Right atrium auricular region (tissue), 2 donors: Measurements from ENCODE around the gene ZNF774. TPM values are rescaled to one million over a fixed set of nuclear protein-coding genes. Genes with fewer than 3 reads are reported as not detected.

Experiments
- DNase-seq: peaks from one replicate; pipeline ENCODE4 v3.0.0-alpha.2; 2019; ENCODE audit warnings: low spot score
- H3K27ac ChIP-seq, 2 donors: fragments of 200-600 bp; sonication (generic); 1 replicate in 1 of 2; 2 replicates in 1 of 2; pipeline ENCODE4 v1.5.1; 2016 to 2019
- H3K27me3 ChIP-seq, 2 donors: fragments of 200-600 bp; sonication (generic); one replicate each; pipeline versions ENCODE4 v1.5.1 to v1.6.0; 2017 to 2019
- H3K36me3 ChIP-seq: fragments of 200-600 bp; sonication (generic); one replicate; pipeline ENCODE4 v1.5.1; 2016
- H3K4me1 ChIP-seq, 2 donors: fragments of 200-600 bp; sonication (generic); one replicate each; pipeline versions ENCODE4 v1.5.1 to v1.6.0; 2017 to 2019
- H3K4me3 ChIP-seq, 2 donors: fragments of 200-600 bp; sonication (generic); 1 replicate in 1 of 2; 2 replicates in 1 of 2; pipeline ENCODE4 v1.5.1; 2017 to 2019; ENCODE audit warnings: mild to moderate bottlenecking in 1 of 2, moderate library complexity in 1 of 2
- H3K9me3 ChIP-seq, 2 donors: fragments of 200-600 bp; sonication (generic); one replicate each; pipeline ENCODE4 v1.5.1; 2019
- CTCF ChIP-seq, 2 donors: fragments of 200-600 bp; sonication (generic); IDR thresholded peaks; one replicate each; pipeline ENCODE4 v1.5.1; 2019; ENCODE audit warnings: antibody characterized with exemption in 2 of 2
- total RNA-seq, 2 donors: library from RNA; depleted of rRNA; stranded (reverse); fragments of >200 nt; gene quantifications; one replicate each; pipeline ENCODE4 v1.1.0, GENCODE V29; 2016

ZNF774 gene
- total RNA-seq, 2 donors from 2014 or later, result 3.7 to 4.3 TPM

GRCh38 chr15:90348456-90348855 is 3.6 kb upstream of the ZNF774 start:
- H3K27ac ChIP-seq, result no peak overlapping the region
- DNase-seq, result no peak
- no peak overlapping the region for H3K4me3 ChIP-seq
- H3K36me3 ChIP-seq, result no peaks in the 10 kb centered on the region
- H3K27me3 ChIP-seq, result no peaks in the 10 kb centered on the region
- peaks cover 0 to 15% of the 10 kb centered on the region in 2 donors for H3K4me1 ChIP-seq
- TF ChIP-seq CTCF (IDR thresholded peaks at IDR 0.05), result no peak
- no peaks in the 10 kb centered on the region for H3K9me3 ChIP-seq

GRCh38 chr15:90349072-90349471 is 3.0 kb upstream of the ZNF774 start:
- Histone ChIP-seq H3K4me1 (peaks cover 0 to 11% of the 10 kb centered on the region in 2 donors), H3K27me3 (no peaks in the 10 kb centered on the region), H3K9me3 (no peaks in the 10 kb centered on the region), H3K27ac (no peak overlapping the region), H3K4me3 (no peak overlapping the region), H3K36me3 (no peaks in the 10 kb centered on the region)
- DNase-seq, result no peak
- TF ChIP-seq CTCF (IDR thresholded peaks at IDR 0.05), result no peak

- Histone ChIP-seq H3K9me3 (no peaks in the 10 kb centered on the region), H3K27me3 (no peaks in the 10 kb centered on the region), H3K4me3 (no peak overlapping the region), H3K27ac (no peak overlapping the region), H3K4me1 (peaks cover 0 to 11% of the 10 kb centered on the region in 2 donors), H3K36me3 (no peaks in the 10 kb centered on the region)
- TF ChIP-seq CTCF (IDR thresholded peaks at IDR 0.05), result no peak
- DNase-seq, result no peak
Observed at GRCh38 chr15:90349821-90350220, 2.3 kb upstream of the ZNF774 start.

- TF ChIP-seq CTCF (IDR thresholded peaks at IDR 0.05), result no peak
- Histone ChIP-seq H3K9me3 (no peaks in the 10 kb centered on the region), H3K27me3 (no peaks in the 10 kb centered on the region), H3K36me3 (no peaks in the 10 kb centered on the region), H3K27ac (no peak overlapping the region), H3K4me1 (peaks cover 0 to 11% of the 10 kb centered on the region in 2 donors), H3K4me3 (peak overlapping the region; percentile 70 to 84)
- no peak for DNase-seq
Observed at GRCh38 chr15:90351479-90352106, 491 bp upstream of the ZNF774 start.

- Histone ChIP-seq H3K27ac (no peak overlapping the region), H3K4me3 (no peak overlapping the region), H3K27me3 (no peaks in the 10 kb centered on the region), H3K4me1 (peaks cover 0 to 11% of the 10 kb centered on the region in 2 donors), H3K9me3 (no peaks in the 10 kb centered on the region), H3K36me3 (peaks cover 8% of the 10 kb centered on the region)
- TF ChIP-seq CTCF (IDR thresholded peaks at IDR 0.05), result no peak
- no peak for DNase-seq
Observed at GRCh38 chr15:90354986-90355385, 2.9 kb downstream of the ZNF774 start.
